Thymus (tissue), 11 donors: ENCODE data around the gene SAMD13. TPM values are rescaled to one million over a fixed set of nuclear protein-coding genes. Genes with fewer than 3 reads are reported as not detected.

Experiments
- DNase-seq, 9 donors: peaks; one replicate each; pipeline ENCODE4 v3.0.0-alpha.2; 2013; ENCODE audit warnings: low spot score in 9 of 9, low read depth in 6 of 9, missing footprints in 1 of 9
- H3K27ac ChIP-seq, 2 donors: one replicate each; pipeline ENCODE4 v1.5.1; 2013; ENCODE audit warnings: control low read depth in 1 of 2, low read depth in 1 of 2, low read length in 1 of 2, mild to moderate bottlenecking in 1 of 2, moderate library complexity in 1 of 2
- H3K27me3 ChIP-seq, 2 donors: one replicate each; pipeline ENCODE4 v1.5.1; 2013; ENCODE audit warnings: low read length in 1 of 2; ENCODE audit not compliant: control insufficient read depth in 2 of 2, insufficient read depth in 1 of 2
- H3K36me3 ChIP-seq, 2 donors: one replicate each; pipeline ENCODE4 v1.5.1; 2013; ENCODE audit warnings: low read length in 1 of 2, mild to moderate bottlenecking in 1 of 2, moderate library complexity in 1 of 2; ENCODE audit not compliant: control insufficient read depth in 2 of 2, insufficient read depth in 2 of 2
- H3K4me1 ChIP-seq, 2 donors: one replicate each; pipeline ENCODE4 v1.5.1; 2013; ENCODE audit warnings: low read length in 2 of 2; ENCODE audit not compliant: control insufficient read depth in 2 of 2, insufficient read depth in 2 of 2
- H3K4me3 ChIP-seq, 2 donors: one replicate each; pipeline ENCODE4 v1.5.1; 2013; ENCODE audit warnings: low read length in 2 of 2, control low read depth in 1 of 2, mild to moderate bottlenecking in 1 of 2
- H3K9me3 ChIP-seq, 2 donors: one replicate each; pipeline ENCODE4 v1.5.1; 2013; ENCODE audit warnings: low read length in 1 of 2, mild to moderate bottlenecking in 1 of 2; ENCODE audit not compliant: control insufficient read depth in 2 of 2, insufficient read depth in 1 of 2
- WGBS: extraction: QIAGEN DNeasy Blood & Tissue Kit; methylation state at CpG from one replicate; pipeline ENCODE4 v1.1.7; 2013; 5-methylcytosine and 5-hydroxymethylcytosine counted together
- polyA plus RNA-seq: library from polyadenylated mRNA; stranded (reverse); fragments of 200-250 nt; gene quantifications from one replicate; pipeline ENCODE4 v1.2.3, GENCODE V29; 2013
- total RNA-seq: library from RNA; stranded (reverse); fragments of 120-200 nt; gene quantifications from one replicate; pipeline ENCODE4 v1.2.4, GENCODE V29; 2013
- donor health status: healthy.

Gene SAMD13
- total and polyA plus RNA-seq, 2 donors: 2.6 to 3.7 TPM

DNA sequence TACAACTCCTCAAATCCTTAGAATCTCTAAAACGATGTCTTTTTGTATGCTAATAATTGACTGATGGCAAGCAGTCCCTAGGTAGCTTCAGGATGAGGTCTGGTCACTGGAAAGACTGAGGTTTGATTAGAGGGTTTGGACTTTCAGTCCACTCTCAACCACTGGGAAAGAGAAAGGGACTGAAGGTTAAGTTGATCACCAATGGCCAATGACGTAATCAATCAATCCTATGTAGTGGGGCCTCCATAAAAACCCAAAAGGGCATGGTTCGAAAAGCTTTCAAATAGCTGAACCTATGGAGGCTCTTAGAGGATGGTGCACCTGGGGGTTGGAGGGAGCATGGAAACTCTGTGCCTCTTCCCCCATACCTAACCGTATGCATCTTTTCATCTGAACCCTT, 57.2 kb downstream of the SAMD13 start:
- Histone ChIP-seq H3K9me3 (no peaks in the 10 kb centered on the region), H3K4me3 (no peak overlapping the region), H3K36me3 (no peaks in the 10 kb centered on the region), H3K4me1 (no peaks in the 10 kb centered on the region), H3K27me3 (no peaks in the 10 kb centered on the region), H3K27ac (no peak overlapping the region)
- WGBS: 98% methylated on average over 4 of the region's 4 CpGs
- no peak for DNase-seq

DNA sequence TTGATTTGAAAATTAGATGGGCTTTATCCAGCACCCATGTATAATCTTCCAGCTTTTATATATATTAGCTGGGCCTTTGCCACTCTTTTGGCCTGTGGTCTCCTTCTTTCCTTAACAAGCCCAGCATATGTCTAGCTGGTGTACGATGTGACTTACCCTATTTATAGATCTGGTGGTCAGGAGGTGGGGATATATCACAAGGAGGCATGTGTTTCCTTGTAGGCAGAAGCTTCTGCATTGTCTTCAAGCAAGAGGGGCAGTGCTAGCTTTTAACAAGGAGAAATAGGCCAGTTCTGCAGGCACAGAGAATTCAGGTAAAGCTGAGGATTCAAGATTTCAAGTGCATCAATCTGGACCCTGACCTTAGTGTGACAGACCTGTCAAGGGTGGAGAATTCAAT, 58.8 kb downstream of the SAMD13 start:
- Histone ChIP-seq H3K4me3 (no peak overlapping the region), H3K27me3 (no peaks in the 10 kb centered on the region), H3K36me3 (no peaks in the 10 kb centered on the region), H3K27ac (no peak overlapping the region), H3K9me3 (no peaks in the 10 kb centered on the region), H3K4me1 (no peaks in the 10 kb centered on the region)
- no peak for DNase-seq
- 10% methylated on average over 1 of the region's 1 CpG for WGBS

DNA sequence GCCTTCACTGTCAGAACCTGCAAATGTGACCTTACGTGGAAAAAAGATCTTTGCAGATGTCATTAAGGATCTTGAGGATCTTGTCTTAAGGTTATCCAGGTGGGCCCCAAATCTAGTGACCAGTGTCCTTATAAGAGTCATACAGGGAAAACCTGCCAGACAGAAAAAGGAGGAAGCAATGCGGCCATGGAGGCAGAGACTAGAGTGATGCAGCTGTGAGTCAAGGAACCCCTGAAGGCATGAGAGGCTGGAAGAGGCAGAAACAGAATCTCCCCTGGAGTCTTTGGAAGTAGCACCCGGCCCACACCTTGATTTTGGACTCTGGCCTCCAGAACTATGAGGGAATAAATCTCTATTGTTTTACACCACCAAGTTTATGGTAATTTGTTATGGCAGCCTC, 60.3 kb downstream of the SAMD13 start:
- no peak for DNase-seq
- no peaks in the 10 kb centered on the region for H3K27me3 ChIP-seq
- H3K9me3 ChIP-seq: no peaks in the 10 kb centered on the region
- WGBS: 96% methylated on average over 3 of the region's 3 CpGs
- no peak overlapping the region for H3K27ac ChIP-seq
- H3K4me1 ChIP-seq: no peaks in the 10 kb centered on the region
- no peak overlapping the region for H3K4me3 ChIP-seq
- H3K36me3 ChIP-seq: no peaks in the 10 kb centered on the region

DNA sequence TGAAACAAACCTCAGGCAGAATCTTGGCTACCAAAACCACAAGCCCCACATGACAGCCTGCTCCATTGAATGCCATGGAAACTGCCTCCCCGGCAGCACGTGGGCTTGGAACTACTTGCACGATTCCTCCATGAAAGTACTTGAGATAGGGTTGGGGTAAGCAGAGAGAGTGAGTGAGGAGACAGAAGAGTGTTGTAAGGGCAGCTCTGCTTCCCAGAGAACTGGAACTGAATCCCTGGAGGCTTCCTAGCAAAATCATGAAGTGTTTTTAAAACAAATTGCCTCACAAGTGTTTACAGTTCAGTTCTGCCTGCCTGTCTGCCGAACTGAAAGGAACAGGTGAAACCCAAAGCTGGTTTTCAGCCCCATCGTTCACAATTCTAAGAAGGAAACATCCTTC, 61.5 kb downstream of the SAMD13 start:
- WGBS: 31% methylated on average over 5 of the region's 5 CpGs

DNA sequence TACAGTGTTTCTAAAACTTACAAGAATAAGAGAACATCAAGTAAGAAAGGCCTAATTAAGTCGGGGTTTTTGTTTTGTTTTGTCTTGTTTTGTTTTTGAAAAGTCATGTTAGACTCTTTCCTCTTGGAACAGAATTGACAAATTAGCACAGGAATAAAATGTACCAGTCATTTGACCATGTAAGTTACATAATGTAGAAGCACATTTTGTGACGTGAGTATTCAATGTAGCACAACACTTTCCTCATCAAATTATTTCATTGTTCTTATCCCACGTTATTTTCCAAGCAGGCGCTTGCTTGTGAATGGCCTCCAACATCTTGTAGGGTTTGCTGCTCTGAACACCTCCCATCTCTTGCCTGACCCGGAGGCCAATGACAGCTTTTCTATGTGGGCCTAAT, 62.1 kb downstream of the SAMD13 start:
- Histone ChIP-seq H3K9me3 (no peaks in the 10 kb centered on the region), H3K27ac (no peak overlapping the region), H3K27me3 (no peaks in the 10 kb centered on the region), H3K4me3 (no peak overlapping the region), H3K4me1 (no peaks in the 10 kb centered on the region), H3K36me3 (no peaks in the 10 kb centered on the region)
- 97% methylated on average over 5 of the region's 5 CpGs for WGBS
- no peak for DNase-seq

More for the DNA sequence above, 61.5 kb downstream of the SAMD13 start:
- Histone ChIP-seq H3K27me3 (no peaks in the 10 kb centered on the region), H3K36me3 (no peaks in the 10 kb centered on the region), H3K4me1 (no peaks in the 10 kb centered on the region), H3K9me3 (no peaks in the 10 kb centered on the region), H3K4me3 (no peak overlapping the region), H3K27ac (no peak overlapping the region)
- no peak for DNase-seq

DNA sequence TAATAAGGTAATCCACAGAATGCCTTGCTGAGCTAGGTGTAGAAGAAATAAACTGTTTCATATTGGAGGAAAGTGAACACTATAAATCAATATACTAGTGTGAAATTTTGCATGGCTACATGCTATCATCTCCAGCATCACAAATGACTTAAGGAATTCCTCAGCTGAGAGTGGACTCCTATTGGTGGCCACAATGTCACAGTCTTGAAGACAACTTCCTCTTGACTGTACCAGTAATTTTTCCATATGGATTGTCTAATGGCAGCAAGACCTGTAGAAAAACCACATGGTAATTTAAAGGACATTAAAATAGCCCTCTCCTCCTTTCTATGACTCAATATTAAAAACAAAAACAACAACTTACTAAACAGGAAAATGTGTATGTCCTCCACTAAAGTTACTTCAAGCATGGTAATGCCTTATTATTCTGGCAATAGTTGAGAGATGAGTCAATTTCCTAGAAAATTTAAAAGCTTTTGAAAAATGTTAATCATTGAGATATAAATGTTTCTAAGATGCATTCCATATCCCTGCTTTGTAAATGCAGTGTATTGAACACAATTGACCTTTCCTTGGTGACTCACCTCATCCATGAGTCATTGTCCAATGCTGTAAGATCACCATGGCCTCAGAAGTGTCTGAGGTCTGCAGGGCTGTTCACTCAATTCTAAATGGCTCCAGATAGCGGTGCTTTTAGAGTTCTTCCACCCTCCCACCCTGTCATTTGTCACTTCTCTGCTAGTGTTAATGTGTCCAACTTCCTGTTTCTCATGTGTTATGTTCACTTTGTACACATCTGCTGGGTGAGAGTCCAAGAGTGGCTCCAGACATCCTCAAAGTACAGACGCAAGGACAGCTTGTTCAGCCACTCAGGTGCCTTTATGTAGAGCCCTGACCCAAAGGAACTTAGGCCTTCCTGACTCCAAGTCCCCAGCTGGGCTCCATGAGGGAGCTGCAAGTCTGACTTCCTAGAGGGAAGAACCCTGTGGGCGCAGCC, 64.0 kb downstream of the SAMD13 start:
- DNase-seq: peak in 1 of 9 donors; percentile 9
- no peaks in the 10 kb centered on the region for H3K9me3 ChIP-seq
- 59% methylated on average over 3 of the region's 3 CpGs for WGBS

DNA sequence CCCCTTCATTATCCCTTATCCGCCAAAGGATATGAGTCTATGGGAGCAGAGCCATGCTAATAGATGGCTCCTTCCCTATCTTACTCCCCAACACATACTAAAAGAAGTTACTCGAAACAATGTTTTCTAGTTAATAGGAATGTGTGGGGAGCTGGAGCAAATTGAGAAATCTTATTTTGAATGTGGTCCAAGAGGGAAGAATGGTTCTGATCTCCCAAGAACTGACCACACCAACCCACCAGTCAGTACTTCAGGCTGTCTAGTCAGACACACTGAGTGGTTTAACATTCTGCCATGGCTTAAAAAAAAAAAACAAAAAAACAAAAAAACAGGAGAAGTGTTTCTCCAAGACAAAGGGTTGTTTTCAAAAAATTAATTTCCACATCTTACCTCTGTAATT, 65.3 kb downstream of the SAMD13 start:
- H3K36me3 ChIP-seq: no peaks in the 10 kb centered on the region
- no peak overlapping the region for H3K27ac ChIP-seq
- WGBS: 98% methylated on average over 2 of the region's 2 CpGs
- no peak overlapping the region for H3K4me3 ChIP-seq
- no peaks in the 10 kb centered on the region for H3K4me1 ChIP-seq
- no peak for DNase-seq
- H3K9me3 ChIP-seq: no peaks in the 10 kb centered on the region
- H3K27me3 ChIP-seq: no peaks in the 10 kb centered on the region

More for the DNA sequence above, 64.0 kb downstream of the SAMD13 start:
- Histone ChIP-seq H3K4me1 (no peaks in the 10 kb centered on the region), H3K4me3 (no peak overlapping the region), H3K27ac (no peak overlapping the region), H3K27me3 (no peaks in the 10 kb centered on the region), H3K36me3 (no peaks in the 10 kb centered on the region)

DNA sequence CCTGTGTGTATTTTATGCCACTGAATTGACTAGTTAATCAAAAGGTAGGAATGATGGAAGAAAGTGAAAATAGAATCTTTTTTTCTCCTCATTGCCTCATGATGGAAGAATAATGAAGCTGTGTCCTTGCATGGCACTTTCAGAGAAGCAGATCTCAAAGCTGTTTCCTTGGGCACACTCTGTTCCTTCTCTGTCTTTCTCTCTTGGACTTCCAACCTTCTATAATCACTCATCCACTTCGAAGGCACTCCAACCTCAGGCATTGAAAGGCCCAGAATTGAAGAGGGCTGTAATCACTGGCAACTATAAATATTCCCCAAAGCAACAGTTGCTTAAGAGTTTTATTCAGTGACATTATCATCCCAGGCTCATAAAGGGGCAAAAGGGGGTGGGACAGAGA, 65.7 kb downstream of the SAMD13 start:
- Histone ChIP-seq H3K9me3 (no peaks in the 10 kb centered on the region), H3K4me1 (no peaks in the 10 kb centered on the region), H3K4me3 (no peak overlapping the region), H3K27me3 (no peaks in the 10 kb centered on the region), H3K36me3 (no peaks in the 10 kb centered on the region), H3K27ac (no peak overlapping the region)
- DNase-seq: no peak
- 91% methylated on average over 1 of the region's 1 CpG for WGBS

DNA sequence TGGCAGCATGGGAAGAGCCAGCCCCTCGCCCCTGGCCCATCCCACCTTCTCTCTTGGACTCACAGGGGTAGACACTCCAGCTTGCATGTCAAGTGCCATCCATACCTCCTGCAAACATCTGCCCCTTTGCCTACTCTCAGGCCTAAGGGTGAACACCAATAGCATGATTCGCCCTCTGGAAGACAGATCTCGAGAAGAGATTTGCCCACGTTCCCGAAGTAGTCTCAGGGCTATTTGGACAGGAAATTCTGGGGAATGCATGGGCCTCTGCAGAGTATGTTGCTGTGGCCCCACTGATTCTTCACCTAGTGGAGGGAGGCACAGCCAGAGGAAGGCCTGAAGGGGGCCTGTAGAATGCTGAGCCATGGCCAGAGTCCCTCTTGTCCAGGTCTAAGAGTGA, 66.9 kb downstream of the SAMD13 start:
- no peak for DNase-seq
- Histone ChIP-seq H3K4me1 (no peaks in the 10 kb centered on the region), H3K9me3 (no peaks in the 10 kb centered on the region), H3K27me3 (no peaks in the 10 kb centered on the region), H3K36me3 (no peaks in the 10 kb centered on the region), H3K27ac (no peak overlapping the region), H3K4me3 (no peak overlapping the region)
- WGBS: over 99% methylated on average over 5 of the region's 5 CpGs
